Neural cell (in vitro differentiated cells): ENCODE data around the gene SHB. TPM values are rescaled to one million over a fixed set of nuclear protein-coding genes. Genes with fewer than 3 reads are reported as not detected.

ENCODE experiments used
- H2AFZ ChIP-seq: fragments of 200-600, 300-800 bp; sonication (generic), shearing (Covaris generic); 2 replicates; pipeline ENCODE4 v1.6.0; 2014; ENCODE audit warnings: low read depth, mild to moderate bottlenecking, antibody characterized with exemption, low read length, moderate library complexity
- H3F3A ChIP-seq: fragments of 200-600 bp; shearing (Covaris generic); 2 replicates; pipeline ENCODE4 v1.6.1; 2016; ENCODE audit warnings: mild to moderate bottlenecking, moderate library complexity, mixed read lengths, antibody characterized with exemption, low read length; ENCODE audit not compliant: insufficient read depth, poor library complexity, severe bottlenecking
- H3K27ac ChIP-seq: fragments of 200-600, 300-800 bp; sonication (generic), shearing (Covaris generic); 2 replicates; pipeline ENCODE4 v1.5.1; 2014; ENCODE audit warnings: mild to moderate bottlenecking, low read length, moderate library complexity
- H3K27me3 ChIP-seq: fragments of 300-800, 200-600 bp; sonication (generic), shearing (Covaris generic); 2 replicates; pipeline ENCODE4 v1.6.0; 2014; ENCODE audit warnings: mild to moderate bottlenecking, low read depth, low read length, moderate library complexity; ENCODE audit not compliant: insufficient read depth
- H3K36me3 ChIP-seq: fragments of 300-800, 200-600 bp; sonication (generic), shearing (Covaris generic); 2 replicates; pipeline ENCODE4 v1.5.1; 2014; ENCODE audit warnings: mild to moderate bottlenecking, antibody characterized with exemption, low read length, moderate library complexity; ENCODE audit not compliant: insufficient read depth
- H3K4me2 ChIP-seq: fragments of 300-800, 200-600 bp; sonication (generic), shearing (Covaris generic); 2 replicates; pipeline ENCODE4 v1.6.0; 2014; ENCODE audit warnings: mild to moderate bottlenecking, low read length
- H3K4me3 ChIP-seq: fragments of 300-800, 200-600 bp; sonication (generic), shearing (Covaris generic); 2 replicates; pipeline ENCODE4 v1.5.1; 2014; ENCODE audit warnings: mild to moderate bottlenecking, low read length, moderate library complexity
- H3K79me2 ChIP-seq: fragments of 200-600 bp; shearing (Covaris generic); replicated peaks from 2 replicates; pipeline ENCODE4 v1.6.0; 2014; ENCODE audit warnings: mild to moderate bottlenecking, low read length, moderate library complexity; ENCODE audit not compliant: insufficient read depth
- H3K9ac ChIP-seq: fragments of 300-800, 200-600 bp; sonication (generic), shearing (Covaris generic); 2 replicates; pipeline ENCODE4 v1.6.1; 2016; ENCODE audit warnings: mild to moderate bottlenecking, low read length, mixed read lengths
- H3K9me2 ChIP-seq: fragments of 200-600 bp; shearing (Covaris generic); 2 replicates; pipeline ENCODE4 v1.6.1; 2016; ENCODE audit warnings: mild to moderate bottlenecking, low read length, mixed read lengths; ENCODE audit not compliant: insufficient read depth
- H3K9me3 ChIP-seq: fragments of 200-600, 300-800 bp; sonication (generic), shearing (Covaris generic); 2 replicates; pipeline ENCODE4 v1.6.1; 2016; ENCODE audit warnings: mild to moderate bottlenecking, mixed run types, low read length, moderate library complexity, mixed read lengths
- H4K20me1 ChIP-seq: fragments of 200-600 bp; shearing (Covaris generic); 2 replicates; pipeline ENCODE4 v1.6.1; 2016; ENCODE audit warnings: mild to moderate bottlenecking, mixed run types; ENCODE audit not compliant: insufficient read depth
- EP300 ChIP-seq: fragments of 450-650 bp; conservative IDR thresholded peaks from 2 replicates; pipeline ENCODE4 v1.6.1; 2014; ENCODE audit warnings: antibody characterized with exemption, mild to moderate bottlenecking, moderate library complexity; ENCODE audit not compliant: poor library complexity, severe bottlenecking
- EZH2 ChIP-seq: fragments of 200-600, 300-800 bp; shearing (Covaris generic), sonication (generic); IDR thresholded peaks from 2 replicates; pipeline ENCODE4 v1.6.1; 2014; ENCODE audit warnings: antibody characterized with exemption, low read length, borderline replicate concordance, mild to moderate bottlenecking; ENCODE audit not compliant: insufficient read depth, poor library complexity, severe bottlenecking
- MXI1 ChIP-seq: fragments of 450-650 bp; conservative IDR thresholded peaks from 2 replicates; pipeline ENCODE4 v1.6.1; 2014; ENCODE audit warnings: antibody characterized with exemption, mild to moderate bottlenecking; ENCODE audit not compliant: poor library complexity, severe bottlenecking
- POLR2AphosphoS5 ChIP-seq: IDR thresholded peaks from 2 replicates; pipeline ENCODE4 v1.6.1; 2012
- RAD21 ChIP-seq: fragments of 450-650 bp; conservative IDR thresholded peaks from 2 replicates; pipeline ENCODE4 v1.6.1; 2014; ENCODE audit warnings: antibody characterized with exemption, mild to moderate bottlenecking, moderate library complexity
- SMC3 ChIP-seq: fragments of 450-650 bp; conservative IDR thresholded peaks from 2 replicates; pipeline ENCODE4 v1.6.1; 2014; ENCODE audit warnings: antibody characterized with exemption, mild to moderate bottlenecking, moderate library complexity; ENCODE audit not compliant: poor library complexity
- TAF1 ChIP-seq: IDR thresholded peaks from 2 replicates; pipeline ENCODE4 v1.6.1; 2012; ENCODE audit warnings: low read depth
- polyA plus RNA-seq: library from polyadenylated mRNA; depleted of rRNA; stranded (reverse); fragments of >200 nt; gene quantifications from 2 replicates; pipeline ENCODE4 v1.2.3, GENCODE V29; 2014
- TF ChIP-seq, protein P1 (sequence below): IDR thresholded peaks from 2 replicates; pipeline ENCODE4 v1.6.1; 2012; ENCODE audit warnings: borderline replicate concordance
- TF ChIP-seq, protein P2 (sequence below): fragments of 450-650 bp; IDR thresholded peaks from 2 replicates; pipeline ENCODE4 v1.5.1; 2014; ENCODE audit warnings: antibody characterized with exemption, mild to moderate bottlenecking, moderate library complexity; ENCODE audit not compliant: poor library complexity, severe bottlenecking

Gene SHB
- polyA plus RNA-seq, 1 donor from 2014 or later: 17.5 TPM

DNA sequence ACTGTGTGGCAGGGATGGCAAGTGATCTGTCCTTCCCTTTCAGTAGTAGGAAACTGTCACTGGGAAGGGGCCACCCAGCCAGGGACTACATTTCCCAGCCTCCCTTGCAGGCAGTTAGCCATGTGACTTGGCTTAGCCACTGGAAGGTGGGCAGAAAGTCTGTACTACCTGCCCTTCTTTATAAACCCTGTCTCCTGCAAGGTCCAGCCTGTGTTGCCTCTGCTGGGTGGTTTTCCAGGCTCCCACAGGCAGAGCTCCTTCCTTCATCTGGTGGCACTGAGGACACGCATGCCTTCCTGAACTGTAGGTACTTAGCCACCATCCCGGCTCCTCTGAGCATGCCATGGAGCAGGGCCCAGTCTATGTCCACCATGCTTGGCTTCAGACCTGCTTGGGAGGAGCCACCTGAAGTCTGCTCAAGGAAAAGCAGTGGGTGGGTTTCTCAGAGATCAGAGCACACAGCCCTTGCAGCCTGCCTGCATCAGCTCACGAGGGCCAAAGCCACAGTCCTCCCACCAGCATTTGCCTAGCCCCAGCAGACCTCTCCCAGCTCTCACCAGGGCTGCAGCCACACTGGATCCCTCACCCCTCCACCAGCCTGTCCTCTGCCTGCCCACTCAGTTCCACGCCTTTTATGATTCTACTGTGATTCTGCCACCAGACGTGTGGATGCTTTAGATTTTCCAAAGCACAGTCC lies 148.4 kb downstream of the SHB start:
- Histone ChIP-seq H3K79me2 (peaks cover 7% of the 10 kb centered on the region), H3K9me2 (no peaks in the 10 kb centered on the region), H3K9me3 (no peaks in the 10 kb centered on the region), H2AFZ (no peak overlapping the region), H3K27ac (peak overlapping the region; percentile 15), H3K36me3 (no peaks in the 10 kb centered on the region), H3F3A (peaks cover 5% of the 10 kb centered on the region), H3K9ac (peak overlapping the region; percentile 11), H3K4me2 (no peak overlapping the region), H3K27me3 (no peaks in the 10 kb centered on the region), H4K20me1 (no peaks in the 10 kb centered on the region), H3K4me3 (no peak overlapping the region)
- TF ChIP-seq MXI1 (no peak), TAF1 (no peak), RAD21 (no peak), EP300 (no peak), EZH2 (no peak), SMC3 (no peak), POLR2AphosphoS5 (no peak)
- TF ChIP-seq, protein P1, sequence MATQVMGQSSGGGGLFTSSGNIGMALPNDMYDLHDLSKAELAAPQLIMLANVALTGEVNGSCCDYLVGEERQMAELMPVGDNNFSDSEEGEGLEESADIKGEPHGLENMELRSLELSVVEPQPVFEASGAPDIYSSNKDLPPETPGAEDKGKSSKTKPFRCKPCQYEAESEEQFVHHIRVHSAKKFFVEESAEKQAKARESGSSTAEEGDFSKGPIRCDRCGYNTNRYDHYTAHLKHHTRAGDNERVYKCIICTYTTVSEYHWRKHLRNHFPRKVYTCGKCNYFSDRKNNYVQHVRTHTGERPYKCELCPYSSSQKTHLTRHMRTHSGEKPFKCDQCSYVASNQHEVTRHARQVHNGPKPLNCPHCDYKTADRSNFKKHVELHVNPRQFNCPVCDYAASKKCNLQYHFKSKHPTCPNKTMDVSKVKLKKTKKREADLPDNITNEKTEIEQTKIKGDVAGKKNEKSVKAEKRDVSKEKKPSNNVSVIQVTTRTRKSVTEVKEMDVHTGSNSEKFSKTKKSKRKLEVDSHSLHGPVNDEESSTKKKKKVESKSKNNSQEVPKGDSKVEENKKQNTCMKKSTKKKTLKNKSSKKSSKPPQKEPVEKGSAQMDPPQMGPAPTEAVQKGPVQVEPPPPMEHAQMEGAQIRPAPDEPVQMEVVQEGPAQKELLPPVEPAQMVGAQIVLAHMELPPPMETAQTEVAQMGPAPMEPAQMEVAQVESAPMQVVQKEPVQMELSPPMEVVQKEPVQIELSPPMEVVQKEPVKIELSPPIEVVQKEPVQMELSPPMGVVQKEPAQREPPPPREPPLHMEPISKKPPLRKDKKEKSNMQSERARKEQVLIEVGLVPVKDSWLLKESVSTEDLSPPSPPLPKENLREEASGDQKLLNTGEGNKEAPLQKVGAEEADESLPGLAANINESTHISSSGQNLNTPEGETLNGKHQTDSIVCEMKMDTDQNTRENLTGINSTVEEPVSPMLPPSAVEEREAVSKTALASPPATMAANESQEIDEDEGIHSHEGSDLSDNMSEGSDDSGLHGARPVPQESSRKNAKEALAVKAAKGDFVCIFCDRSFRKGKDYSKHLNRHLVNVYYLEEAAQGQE: no peak
- TF ChIP-seq, protein P2, sequence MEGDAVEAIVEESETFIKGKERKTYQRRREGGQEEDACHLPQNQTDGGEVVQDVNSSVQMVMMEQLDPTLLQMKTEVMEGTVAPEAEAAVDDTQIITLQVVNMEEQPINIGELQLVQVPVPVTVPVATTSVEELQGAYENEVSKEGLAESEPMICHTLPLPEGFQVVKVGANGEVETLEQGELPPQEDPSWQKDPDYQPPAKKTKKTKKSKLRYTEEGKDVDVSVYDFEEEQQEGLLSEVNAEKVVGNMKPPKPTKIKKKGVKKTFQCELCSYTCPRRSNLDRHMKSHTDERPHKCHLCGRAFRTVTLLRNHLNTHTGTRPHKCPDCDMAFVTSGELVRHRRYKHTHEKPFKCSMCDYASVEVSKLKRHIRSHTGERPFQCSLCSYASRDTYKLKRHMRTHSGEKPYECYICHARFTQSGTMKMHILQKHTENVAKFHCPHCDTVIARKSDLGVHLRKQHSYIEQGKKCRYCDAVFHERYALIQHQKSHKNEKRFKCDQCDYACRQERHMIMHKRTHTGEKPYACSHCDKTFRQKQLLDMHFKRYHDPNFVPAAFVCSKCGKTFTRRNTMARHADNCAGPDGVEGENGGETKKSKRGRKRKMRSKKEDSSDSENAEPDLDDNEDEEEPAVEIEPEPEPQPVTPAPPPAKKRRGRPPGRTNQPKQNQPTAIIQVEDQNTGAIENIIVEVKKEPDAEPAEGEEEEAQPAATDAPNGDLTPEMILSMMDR: no peak

DNA sequence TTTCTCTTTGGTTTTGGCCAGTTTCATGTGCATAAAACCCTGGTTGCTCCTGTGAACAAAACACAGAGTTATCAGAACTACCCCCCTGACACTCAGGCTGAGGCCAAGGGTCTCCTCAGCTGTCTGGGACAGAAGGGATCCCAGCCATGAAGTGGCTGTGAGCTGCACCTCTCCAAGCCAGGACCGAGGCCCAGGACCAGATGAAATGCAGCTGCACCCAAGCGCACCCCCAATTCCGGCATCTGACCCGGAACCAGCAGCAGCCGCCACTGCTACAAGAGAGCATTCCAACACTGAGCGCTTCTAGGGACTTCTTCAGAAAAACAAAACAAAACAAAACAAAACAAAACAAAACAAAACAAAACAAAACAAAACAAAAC lies 149.1 kb downstream of the SHB start:
- H3K27ac ChIP-seq: no peak overlapping the region
- no peaks in the 10 kb centered on the region for H3K9me3 ChIP-seq
- H3F3A ChIP-seq: peaks cover 5% of the 10 kb centered on the region
- peaks cover 7% of the 10 kb centered on the region for H3K79me2 ChIP-seq
- no peak overlapping the region for H3K4me3 ChIP-seq
- H3K9me2 ChIP-seq: no peaks in the 10 kb centered on the region
- TF ChIP-seq MXI1 (no peak), RAD21 (no peak), POLR2AphosphoS5 (no peak), SMC3 (no peak), EZH2 (no peak), TAF1 (no peak), EP300 (no peak)
- TF ChIP-seq, protein P1: no peak
- H3K4me2 ChIP-seq: no peak overlapping the region
- no peaks in the 10 kb centered on the region for H3K27me3 ChIP-seq
- no peaks in the 10 kb centered on the region for H4K20me1 ChIP-seq
- no peak overlapping the region for H3K9ac ChIP-seq
- H3K36me3 ChIP-seq: no peaks in the 10 kb centered on the region
- no peak overlapping the region for H2AFZ ChIP-seq
